Epithelial cell of esophagus (primary cell): ENCODE measurements around the gene TIE1.
A peak's percentile ranks its signal among the peaks of the same experiment; 100 is the strongest.

Source experiments
- DNase-seq: peaks from one replicate; pipeline ENCODE4 v3.0.0; 2010; ENCODE audit warnings: low read depth
- H3K4me3 ChIP-seq: 2 replicates; pipeline ENCODE4 v1.5.1; 2011; ENCODE audit warnings: mild to moderate bottlenecking, low read length, control low read depth
- TF ChIP-seq, protein P1 (sequence below): IDR thresholded peaks from 2 replicates; pipeline ENCODE4 v1.5.1; 2011; ENCODE audit warnings: low read depth, mild to moderate bottlenecking, low read length, control low read depth, inconsistent platforms; ENCODE audit not compliant: insufficient read depth; ENCODE audit errors: missing control alignments

Gene TIE1

DNA sequence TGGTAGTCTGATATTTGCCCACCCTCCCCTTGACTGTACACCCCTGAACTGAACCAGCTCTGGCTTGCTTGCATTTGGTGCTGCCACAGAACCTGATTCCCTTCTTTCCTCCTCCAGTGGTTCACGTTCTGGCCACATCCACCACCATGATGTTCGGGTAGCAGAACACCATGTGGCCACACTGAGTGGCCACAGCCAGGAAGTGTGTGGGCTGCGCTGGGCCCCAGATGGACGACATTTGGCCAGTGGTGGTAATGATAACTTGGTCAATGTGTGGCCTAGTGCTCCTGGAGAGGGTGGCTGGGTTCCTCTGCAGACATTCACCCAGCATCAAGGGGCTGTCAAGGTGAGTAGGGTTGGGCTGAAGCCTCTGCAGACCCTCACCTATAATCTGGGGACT, 59.8 kb downstream of the TIE1 start:
- TF ChIP-seq, protein P1, sequence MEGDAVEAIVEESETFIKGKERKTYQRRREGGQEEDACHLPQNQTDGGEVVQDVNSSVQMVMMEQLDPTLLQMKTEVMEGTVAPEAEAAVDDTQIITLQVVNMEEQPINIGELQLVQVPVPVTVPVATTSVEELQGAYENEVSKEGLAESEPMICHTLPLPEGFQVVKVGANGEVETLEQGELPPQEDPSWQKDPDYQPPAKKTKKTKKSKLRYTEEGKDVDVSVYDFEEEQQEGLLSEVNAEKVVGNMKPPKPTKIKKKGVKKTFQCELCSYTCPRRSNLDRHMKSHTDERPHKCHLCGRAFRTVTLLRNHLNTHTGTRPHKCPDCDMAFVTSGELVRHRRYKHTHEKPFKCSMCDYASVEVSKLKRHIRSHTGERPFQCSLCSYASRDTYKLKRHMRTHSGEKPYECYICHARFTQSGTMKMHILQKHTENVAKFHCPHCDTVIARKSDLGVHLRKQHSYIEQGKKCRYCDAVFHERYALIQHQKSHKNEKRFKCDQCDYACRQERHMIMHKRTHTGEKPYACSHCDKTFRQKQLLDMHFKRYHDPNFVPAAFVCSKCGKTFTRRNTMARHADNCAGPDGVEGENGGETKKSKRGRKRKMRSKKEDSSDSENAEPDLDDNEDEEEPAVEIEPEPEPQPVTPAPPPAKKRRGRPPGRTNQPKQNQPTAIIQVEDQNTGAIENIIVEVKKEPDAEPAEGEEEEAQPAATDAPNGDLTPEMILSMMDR, result no peak
- H3K4me3 ChIP-seq, result peak overlapping the region; percentile 62
- DNase-seq, result no peak

DNA sequence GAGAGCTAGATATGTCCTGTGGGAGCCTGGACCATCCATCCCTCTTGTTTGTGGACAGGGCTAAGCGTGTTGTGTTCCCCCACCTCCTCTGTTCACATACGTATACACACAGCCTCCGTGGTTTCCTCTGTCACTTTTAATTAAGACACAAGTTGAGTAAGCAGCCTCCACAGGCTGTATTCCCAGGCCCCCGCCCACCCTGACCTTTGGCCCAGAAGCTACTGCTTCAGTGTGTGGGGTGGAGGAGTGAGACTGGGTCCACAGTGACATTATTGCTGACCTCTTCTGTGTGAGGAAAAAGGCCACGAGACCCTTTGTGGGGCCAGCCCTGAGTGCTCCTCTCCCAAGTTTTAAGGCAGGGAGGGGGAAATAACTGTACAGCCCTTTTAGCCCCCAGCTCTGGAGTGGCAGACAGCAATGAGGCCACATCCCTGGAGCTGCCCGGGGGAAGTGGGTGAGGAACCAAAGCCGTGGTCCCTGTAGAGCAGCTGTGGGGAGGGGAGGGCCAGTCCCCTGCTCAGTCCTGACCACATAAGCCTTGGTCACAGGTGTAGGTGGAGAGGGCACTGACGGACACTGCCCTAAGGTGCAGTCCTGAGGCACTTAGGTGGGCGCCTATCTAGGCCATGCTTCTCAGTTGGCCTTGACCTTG, 62.6 kb downstream of the TIE1 start:
- no peak for DNase-seq
- H3K4me3 ChIP-seq, result no peak overlapping the region
- TF ChIP-seq, protein P1, result no peak

DNA sequence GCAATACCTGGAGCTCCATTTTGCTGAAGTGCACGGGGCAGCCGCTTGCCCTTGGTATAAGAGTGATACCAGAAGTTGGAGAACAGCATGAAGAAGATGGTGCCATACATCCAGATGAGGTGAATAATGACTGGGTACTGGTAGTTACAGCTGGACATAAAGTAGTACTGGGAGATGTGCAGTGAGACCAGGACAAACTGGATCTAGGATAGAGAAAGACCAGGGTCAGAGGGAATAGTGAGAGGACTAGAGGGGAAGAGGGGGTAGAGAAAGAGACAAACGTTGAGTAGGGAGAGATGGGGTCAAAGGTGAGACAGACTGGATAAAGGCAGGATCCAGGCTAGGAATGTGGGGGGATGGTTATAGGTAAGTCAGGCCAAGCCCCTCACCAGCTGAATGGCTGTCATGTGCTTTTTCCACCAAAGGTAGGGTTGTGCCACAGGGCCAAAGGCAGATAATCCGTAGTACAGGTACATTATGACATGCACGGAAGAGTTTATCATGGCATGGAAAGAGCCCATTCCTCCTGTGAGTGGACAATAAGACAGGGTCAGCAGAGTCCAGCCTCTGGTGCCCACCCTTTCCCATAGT, 63.2 kb downstream of the TIE1 start:
- TF ChIP-seq, protein P1, result no peak
- H3K4me3 ChIP-seq, result no peak overlapping the region
- no peak for DNase-seq

DNA sequence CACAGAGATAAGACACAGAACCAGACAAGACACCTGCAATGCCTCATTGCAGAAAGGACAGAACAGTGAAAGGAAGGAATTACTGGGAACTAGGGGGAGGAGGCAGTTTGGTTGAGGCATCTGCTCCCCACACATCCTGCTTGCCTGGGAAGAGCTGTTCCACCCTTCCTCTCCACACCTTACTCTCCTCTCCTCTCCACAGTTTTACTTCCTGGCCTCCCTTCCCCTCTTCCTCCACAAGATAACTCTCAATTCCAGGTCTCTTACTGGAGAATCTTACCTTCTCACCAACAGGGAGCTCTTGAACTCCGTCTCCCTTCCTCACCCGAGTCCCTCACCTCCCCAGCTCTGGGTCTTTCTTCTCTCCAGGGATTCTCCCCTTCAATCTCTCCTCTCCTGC, 64.9 kb downstream of the TIE1 start:
- no peak for DNase-seq
- H3K4me3 ChIP-seq, result peak overlapping the region; percentile 75
- TF ChIP-seq, protein P1, result no peak

DNA sequence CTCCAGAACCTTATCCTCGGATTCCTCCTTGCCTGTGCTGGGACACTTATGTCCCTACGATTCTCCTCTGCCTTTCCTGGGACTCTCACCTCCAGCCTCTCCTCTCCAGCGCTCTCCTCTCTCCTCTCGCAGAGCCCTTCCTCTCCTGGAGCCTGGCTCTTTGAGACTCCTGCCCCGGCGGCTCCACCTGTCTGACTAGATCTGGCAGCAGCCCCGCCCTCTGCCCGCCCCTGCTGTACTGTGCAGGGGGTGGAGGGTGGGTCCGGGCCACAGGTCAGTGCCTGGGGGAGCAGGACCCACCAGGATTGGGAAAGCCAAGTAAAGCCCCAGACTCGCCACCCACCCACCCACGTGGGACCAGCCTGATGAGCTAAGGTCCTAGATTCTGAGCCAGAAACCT, 65.4 kb downstream of the TIE1 start:
- peak; percentile 82 for DNase-seq
- TF ChIP-seq, protein P1, result no peak
- peak overlapping the region; percentile 75 for H3K4me3 ChIP-seq

DNA sequence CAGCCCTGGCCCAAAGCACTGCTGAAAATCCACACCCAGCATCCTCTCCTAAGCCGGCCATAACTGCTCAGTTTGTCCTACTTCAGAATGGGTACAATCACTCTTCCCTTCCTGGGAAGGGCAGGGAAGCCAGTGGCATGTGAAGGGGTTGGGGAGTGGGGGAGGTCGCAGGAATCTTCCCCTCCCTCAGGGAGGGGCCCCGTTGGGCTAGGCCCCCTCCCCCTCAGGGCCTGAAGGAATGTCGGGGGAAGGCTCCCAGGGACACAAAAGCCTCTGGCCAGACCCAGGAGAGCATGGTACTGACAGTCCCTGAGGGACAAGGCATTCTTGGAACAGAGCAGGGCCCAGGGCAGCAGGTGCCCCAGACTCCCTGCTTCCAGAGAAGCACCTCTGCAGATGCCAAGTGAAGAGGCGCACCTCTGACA, 65.8 kb downstream of the TIE1 start:
- DNase-seq, result peak; percentile 51
- TF ChIP-seq, protein P1, result no peak
- peak overlapping the region; percentile 75 for H3K4me3 ChIP-seq
